HepG2 (cell line): ENCODE results near the gene ITGA2. TPM values are rescaled to one million over a fixed set of nuclear protein-coding genes. Genes with fewer than 3 reads are reported as not detected.

ENCODE experiments used
- ATAC-seq: fragments of 200-7000 bp; cut with Tn5 transposase; 3 replicates; pipeline ENCODE4 v1.9.1; 2020; ENCODE audit warnings: mild to moderate bottlenecking, moderate library complexity
- BruUV-seq: library from RNA; stranded (reverse); fragments of 400-500 nt; replicated peaks from 2 replicates; lab custom pipeline; 2021; lab: Mats Ljungman, UMichigan
- CTCF ChIA-PET: fragments of 300-600 bp; formaldehyde crosslinking; extraction: SDS; loops from one replicate; lab custom pipeline; 2021; ENCODE audit warnings: low total read pairs, inconsistent platforms, low intra/inter-chr PET ratio; lab: Yijun Ruan, JAX
- POLR2A ChIA-PET: fragments of 350-600 bp; sonication (Branson Sonifier 250); formaldehyde crosslinking; loops from one replicate; lab custom pipeline; 2020; ENCODE audit warnings: antibody characterized with exemption, inconsistent platforms; lab: Yijun Ruan, JAX
- DNase-seq: peaks from one replicate; pipeline ENCODE4 v3.0.0-alpha.2; 2015; ENCODE audit warnings: low spot score
- FAIRE-seq: peaks from 3 replicates; lab custom pipeline; 2011; peaks lifted over from hg19 to GRCh38; lab: Jason Lieb, UNC
- H2AFZ ChIP-seq: one replicate; pipeline ENCODE4 v1.6.1; 2011; ENCODE audit warnings: low read length, inconsistent platforms
- H3K27ac ChIP-seq: fragments of 300-600 bp; 3 replicates; pipeline ENCODE4 v1.8.0; 2011; ENCODE audit warnings: mixed run types, mild to moderate bottlenecking, mixed read lengths, low read length, inconsistent platforms; ENCODE audit not compliant: insufficient read depth; ENCODE audit errors: extremely low read length
- H3K27me3 ChIP-seq, 2 experiments: fragments of 200-600 bp in 1 of 2; 2 replicates in 1 of 2; 3 replicates in 1 of 2; pipeline versions ENCODE4 v1.6.0 to v1.8.0; 2011; ENCODE audit warnings: low read length in 2 of 2, mild to moderate bottlenecking in 2 of 2, moderate library complexity in 2 of 2, inconsistent platforms in 1 of 2; ENCODE audit not compliant: insufficient read depth in 2 of 2, control insufficient read depth in 1 of 2
- H3K36me3 ChIP-seq, 2 experiments: fragments of 200-600 bp in 1 of 2; replicated peaks in 1 of 2; 2 replicates in 1 of 2; 3 replicates in 1 of 2; pipeline versions ENCODE4 v1.5.1 to v1.8.0; 2011; ENCODE audit warnings: low read length in 2 of 2, inconsistent platforms in 1 of 2; ENCODE audit not compliant: insufficient read depth in 2 of 2, control insufficient read depth in 1 of 2
- H3K4me1 ChIP-seq: 2 replicates; pipeline ENCODE4 v1.5.1; 2012; ENCODE audit warnings: low read length, inconsistent platforms; ENCODE audit not compliant: insufficient read depth
- H3K4me2 ChIP-seq: 2 replicates; pipeline ENCODE4 v1.6.0; 2011; ENCODE audit warnings: low read depth, low read length, inconsistent platforms
- H3K4me3 ChIP-seq, 3 experiments: fragments of 200-600 bp in 1 of 3; sonication (generic), shearing (Covaris generic) in 1 of 3; replicated peaks in 1 of 3; 2 replicates each; pipeline ENCODE4 v1.5.1; 2011 to 2016; ENCODE audit warnings: low read length in 3 of 3, inconsistent platforms in 2 of 3, low read depth in 2 of 3, mild to moderate bottlenecking in 2 of 3, control low read depth in 1 of 3, mixed read lengths in 1 of 3; ENCODE audit not compliant: insufficient read depth in 1 of 3
- H3K79me2 ChIP-seq: one replicate; pipeline ENCODE4 v1.6.1; 2011; ENCODE audit warnings: low read length, inconsistent platforms; ENCODE audit not compliant: insufficient read depth
- H3K9ac ChIP-seq: 2 replicates; pipeline ENCODE4 v1.6.0; 2011; ENCODE audit warnings: mild to moderate bottlenecking, low read depth, low read length, inconsistent platforms; ENCODE audit not compliant: insufficient read depth
- H3K9me3 ChIP-seq: 2 replicates; pipeline ENCODE4 v1.5.1; 2012; ENCODE audit warnings: mild to moderate bottlenecking, low read length
- H4K20me1 ChIP-seq: 2 replicates; pipeline ENCODE4 v1.6.0; 2011; ENCODE audit warnings: inconsistent platforms, mild to moderate bottlenecking, low read length, moderate library complexity; ENCODE audit not compliant: insufficient read depth
- AGO1 ChIP-seq: fragments of 200-400 bp; formaldehyde crosslinking; IDR thresholded peaks from 2 replicates; pipeline ENCODE4 v1.6.1; 2017; ENCODE audit warnings: mild to moderate bottlenecking, low read depth, low read length, moderate library complexity; ENCODE audit not compliant: poor library complexity, severe bottlenecking
- CCDC6 ChIP-seq: sonication (generic); formaldehyde crosslinking; IDR thresholded peaks from 2 replicates; pipeline ENCODE4 v1.8.1; 2022; ENCODE audit warnings: mild to moderate bottlenecking, missing genetic modification reagents, moderate library complexity
- FOSL1 ChIP-seq: sonication (generic); formaldehyde crosslinking; IDR thresholded peaks from 2 replicates; pipeline ENCODE4 v1.9.0; 2021; ENCODE audit warnings: missing genetic modification reagents, borderline replicate concordance
- HIC2 ChIP-seq: sonication (generic); formaldehyde crosslinking; IDR thresholded peaks from 2 replicates; pipeline ENCODE4 v1.9.0; 2022; ENCODE audit warnings: low read depth, missing genetic modification reagents
- HINFP ChIP-seq: sonication (generic); formaldehyde crosslinking; IDR thresholded peaks from 2 replicates; pipeline ENCODE4 v1.4.0; 2020; ENCODE audit warnings: low read depth, mild to moderate bottlenecking, missing genetic modification reagents
- HOXA3 ChIP-seq: sonication (generic); formaldehyde crosslinking; IDR thresholded peaks from 2 replicates; pipeline ENCODE4 v1.5.0; 2020; ENCODE audit warnings: missing genetic modification reagents
- MIXL1 ChIP-seq: IDR thresholded peaks from 2 replicates; pipeline ENCODE4 v1.6.1; 2016
- NFE2L2 ChIP-seq: fragments of 150-350 bp; IDR thresholded peaks from 2 replicates; pipeline ENCODE4 v1.6.1; 2014; ENCODE audit warnings: low read length
- POLR2G ChIP-seq: fragments of 200-400 bp; formaldehyde crosslinking; IDR thresholded peaks from 2 replicates; pipeline ENCODE4 v1.6.1; 2018; ENCODE audit warnings: mild to moderate bottlenecking, low read depth, low read length, moderate library complexity
- PRDM10 ChIP-seq: sonication (generic); formaldehyde crosslinking; IDR thresholded peaks from 2 replicates; pipeline ENCODE4 v1.4.0; 2020; ENCODE audit warnings: low read depth, missing genetic modification reagents
- RCOR2 ChIP-seq: IDR thresholded peaks from 2 replicates; pipeline ENCODE4 v1.6.1; 2016; ENCODE audit warnings: missing biosample characterization, missing genetic modification reagents
- SOX6 ChIP-seq, 2 experiments: fragments of 450-650 bp in 1 of 2; sonication (generic) in 1 of 2; formaldehyde crosslinking in 1 of 2; IDR thresholded peaks; 2 replicates each; pipeline versions ENCODE4 v1.4.0 to v1.6.1; 2017 to 2020; ENCODE audit warnings: antibody characterized with exemption in 1 of 2, mild to moderate bottlenecking in 1 of 2, missing genetic modification reagents in 1 of 2
- ZNF326 ChIP-seq: sonication (generic); formaldehyde crosslinking; IDR thresholded peaks from 2 replicates; pipeline ENCODE4 v1.4.0; 2020; ENCODE audit warnings: missing genetic modification reagents, borderline replicate concordance
- ZNF44 ChIP-seq: sonication (generic); formaldehyde crosslinking; IDR thresholded peaks from 2 replicates; pipeline ENCODE4 v1.5.1; 2020; ENCODE audit warnings: mild to moderate bottlenecking, missing genetic modification reagents
- ZNF674 ChIP-seq: sonication (generic); formaldehyde crosslinking; IDR thresholded peaks from 2 replicates; pipeline ENCODE4 v1.5.0; 2020; ENCODE audit warnings: low read depth, mild to moderate bottlenecking, missing genetic modification reagents
- ZNF737 ChIP-seq: sonication (generic); formaldehyde crosslinking; IDR thresholded peaks from 2 replicates; pipeline ENCODE4 v1.5.0; 2020; ENCODE audit warnings: missing genetic modification reagents, mild to moderate bottlenecking, borderline replicate concordance
- ZNF749 ChIP-seq: sonication (generic); formaldehyde crosslinking; IDR thresholded peaks from 2 replicates; pipeline ENCODE4 v1.8.0; 2022; ENCODE audit warnings: mild to moderate bottlenecking, missing genetic modification reagents, moderate library complexity, borderline replicate concordance
- ZNF761 ChIP-seq: sonication (generic); formaldehyde crosslinking; conservative IDR thresholded peaks from 2 replicates; pipeline ENCODE4 v1.4.0; 2020; ENCODE audit warnings: mild to moderate bottlenecking, missing genetic modification reagents
- WGBS: methylation state at CpG from one replicate; pipeline ENCODE4 v1.1.6; 2017; ENCODE audit warnings: low lambda C conversion rate; 5-methylcytosine and 5-hydroxymethylcytosine counted together
- in situ Hi-C: cut with HindIII; loops from 2 replicates; pipeline ENCODE4 v1.10.0; 2017; ENCODE audit warnings: low pct_unique_long_range_greater_than_20kb; ENCODE audit not compliant: extremely low pct_ligation_motif_present
- intact Hi-C: fragments of 100-400 bp; cut with micrococcal nuclease; formaldehyde crosslinking; loops from one replicate; pipeline ENCODE4 v1.10.0; 2022; ENCODE audit not compliant: unreplicated experiment
- polyA plus RNA-seq, 8 experiments: library from polyadenylated mRNA; depleted of rRNA in 3 of 8; stranded (reverse) in 7 of 8; unstranded in 1 of 8; fragments of >200 nt; fragmentation: Illumina TruSeq in 4 of 8; extraction: Trizol in 4 of 8; gene quantifications; 2 replicates each; pipeline versions ENCODE4 v1.2.1 to v1.2.3, GENCODE V29; 2011 to 2016; ENCODE audit warnings: low read depth in 4 of 8, missing spikeins in 1 of 8, mixed read lengths in 1 of 8; ENCODE audit not compliant: insufficient read depth in 1 of 8
- total RNA-seq, 5 experiments: library from RNA; depleted of rRNA; stranded (reverse); fragments of >200 nt; fragmentation: Illumina TruSeq; extraction: Trizol; gene quantifications; 2 replicates each; pipeline ENCODE4 v1.2.3, GENCODE V29; 2016; ENCODE audit warnings: low read depth in 1 of 5

The ITGA2 gene
- total and polyA plus RNA-seq, 2 of the 13 experiments (the other 11 are each of a cell fraction or from before 2014, with no cell fraction given): 15.8 to 58.3 TPM

- no peak overlapping the region for H3K4me3 ChIP-seq
- POLR2A ChIA-PET: interaction anchor here (0.6 to 2.3 kb wide), 5 partner anchors 8 to 42 kb away, joined by 3 to 8 read pairs (median 4); partner anchors contain the start of gene ITGA2
- peak; percentile 89 for ATAC-seq
- H2AFZ ChIP-seq: no peak overlapping the region
- H3K4me2 ChIP-seq: peak overlapping the region; percentile 28; the same call in 1 of the 2 replicates
- peak; percentile 39 for FAIRE-seq
- CTCF ChIA-PET: no interaction called here
- H3K79me2 ChIP-seq: peaks cover 33% of the 10 kb centered on the region
- intact Hi-C loops (loop anchor here (1.0 to 10.0 kb wide), 4 partner anchors 27 to 63 kb away; partner anchors contain the start of gene ITGA2), in situ Hi-C loops (loop anchor here (10.0 kb wide), 1 partner anchor 77 kb away; no protein-coding TSS in a partner anchor)
- peak overlapping the region; percentile 51 for H3K27ac ChIP-seq
- no peaks in the 10 kb centered on the region for H3K9me3 ChIP-seq
- H3K4me1 ChIP-seq: peaks cover 73% of the 10 kb centered on the region
- BruUV-seq: no TSS peak
- H3K9ac ChIP-seq: 0 out of 2 replicates have a peak overlapping the region, but pooled peaks have one; percentile 2
- no peaks in the 10 kb centered on the region; the same call in 1 of the 2 replicates for H4K20me1 ChIP-seq
- WGBS: 21% methylated on average over 4 of the region's 4 CpGs
- H3K36me3 ChIP-seq: peaks cover 14 to 50% of the 10 kb centered on the region in 2 experiments
- peak; percentile 89 for DNase-seq
- no peaks in the 10 kb centered on the region for H3K27me3 ChIP-seq
- TF ChIP-seq ZNF737: no peak
- peak; percentile 19; the same call in 1 of the 2 replicates for TF ChIP-seq HOXA3
- TF ChIP-seq NFE2L2: no peak
- TF ChIP-seq ZNF44 (CRISPR knock-in tag): no peak
- TF ChIP-seq CCDC6: 0 out of 2 replicates have a peak, but pooled peaks have one; percentile 29
- no peak for TF ChIP-seq HIC2
- TF ChIP-seq ZNF749 (CRISPR knock-in tag): no peak
- no peak for TF ChIP-seq FOSL1
- no peak for TF ChIP-seq HINFP (CRISPR knock-in tag)
- TF ChIP-seq ZNF674 (CRISPR knock-in tag): no peak
- peak; percentile 87 for TF ChIP-seq MIXL1 (CRISPR knock-in tag)
- TF ChIP-seq PRDM10 (CRISPR knock-in tag): peak; percentile 43; the same call in 1 of the 2 replicates
- no peak for TF ChIP-seq SOX6 (IDR thresholded peaks at IDR 0.05)
- TF ChIP-seq SOX6 (CRISPR knock-in tag; IDR thresholded peaks at IDR 0.05): peak; percentile 94
- peak; percentile 47; the same call in 1 of the 2 replicates for TF ChIP-seq POLR2G
- TF ChIP-seq ZNF761 (CRISPR knock-in tag): no peak
- no peak for TF ChIP-seq ZNF326 (CRISPR knock-in tag)
- TF ChIP-seq AGO1: no peak
- TF ChIP-seq RCOR2: peak; percentile 90
Measured at GRCh38 chr5:53031695-53032096, 42.5 kb downstream of the ITGA2 start.
